Measurements from ENCODE around the gene SLC66A2.

DNA sequence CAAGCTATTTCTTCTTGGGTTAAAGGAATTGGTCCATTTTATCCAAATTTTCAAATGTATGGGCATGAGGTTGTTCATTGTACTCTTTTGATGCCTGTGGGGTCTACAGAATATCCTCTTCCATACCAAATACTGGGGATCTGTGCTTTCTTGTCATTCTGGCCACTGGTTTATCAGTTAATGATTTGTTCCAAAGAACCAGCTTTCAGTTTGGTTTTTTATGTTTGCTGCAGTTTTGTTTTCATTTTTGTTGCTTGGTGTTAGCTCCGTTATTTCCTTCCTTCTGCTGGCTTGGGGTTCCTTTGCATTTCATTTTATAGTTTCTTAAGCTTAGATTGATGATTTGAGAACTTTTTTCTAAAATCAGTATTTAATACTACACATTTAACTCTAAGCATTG is 45.5 kb downstream of the SLC66A2 start:
- TF ChIP-seq GATA3 (IDR thresholded peaks at IDR 0.05; ENCODE audit: low read depth, low read length) (no peak), GATA2 (IDR thresholded peaks at IDR 0.05; ENCODE audit: low read depth, low read length) (no peak)
